AG10803 (cell line): ENCODE results near the gene CEP95.

ENCODE experiments used
- DNase-seq: peaks from one replicate; pipeline ENCODE4 v3.0.0; 2010; ENCODE audit warnings: low read depth
- H3K4me3 ChIP-seq: 2 replicates; pipeline ENCODE4 v1.5.1; 2011; ENCODE audit warnings: mild to moderate bottlenecking, low read length, control low read depth
- TF ChIP-seq, protein P1 (sequence below): conservative IDR thresholded peaks from 2 replicates; pipeline ENCODE4 v1.5.1; 2011; ENCODE audit warnings: mild to moderate bottlenecking, low read length, control low read depth, inconsistent platforms

CEP95 gene

DNA sequence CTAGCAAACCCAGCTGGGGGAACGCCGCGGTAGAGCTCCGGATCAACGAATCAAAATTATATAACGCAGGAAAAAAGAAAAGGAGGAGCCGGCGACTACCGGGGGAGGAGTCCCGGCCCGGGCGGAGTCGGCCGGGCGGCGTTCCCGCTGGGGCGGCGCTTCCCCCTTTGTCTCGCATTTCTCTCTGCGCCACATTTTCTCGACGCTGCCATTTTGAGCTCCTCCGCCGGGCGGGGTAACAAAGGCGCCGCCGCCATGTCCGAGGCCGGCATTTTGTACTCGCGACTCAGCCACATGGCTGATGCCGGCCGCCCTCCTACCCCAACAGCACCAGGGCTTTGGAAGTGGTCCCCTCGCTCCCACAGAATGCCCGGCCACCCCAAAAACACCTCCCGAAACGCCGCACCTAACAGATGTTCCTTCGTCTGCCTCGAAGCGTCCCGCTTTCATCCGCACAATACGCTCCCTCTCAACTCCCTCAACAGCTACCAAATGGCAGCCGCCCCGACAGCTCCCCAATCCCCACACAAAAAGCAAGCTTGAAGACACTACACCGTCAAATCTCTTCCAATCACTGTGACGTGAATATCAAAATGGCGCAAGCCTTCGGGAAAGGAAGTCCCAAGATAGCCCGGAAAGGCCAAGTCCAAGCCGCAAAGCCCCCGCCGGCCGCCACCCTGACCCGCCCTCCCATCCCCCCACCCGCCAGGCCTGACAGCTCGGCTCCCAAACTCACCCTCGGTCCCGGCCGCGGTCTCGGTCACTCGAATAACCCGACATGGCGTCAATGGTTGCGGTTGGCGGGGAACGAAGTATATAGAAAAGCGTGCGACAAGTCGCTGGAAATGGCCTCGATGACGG is 1.2 kb upstream of the CEP95 start:
- TF ChIP-seq, protein P1, sequence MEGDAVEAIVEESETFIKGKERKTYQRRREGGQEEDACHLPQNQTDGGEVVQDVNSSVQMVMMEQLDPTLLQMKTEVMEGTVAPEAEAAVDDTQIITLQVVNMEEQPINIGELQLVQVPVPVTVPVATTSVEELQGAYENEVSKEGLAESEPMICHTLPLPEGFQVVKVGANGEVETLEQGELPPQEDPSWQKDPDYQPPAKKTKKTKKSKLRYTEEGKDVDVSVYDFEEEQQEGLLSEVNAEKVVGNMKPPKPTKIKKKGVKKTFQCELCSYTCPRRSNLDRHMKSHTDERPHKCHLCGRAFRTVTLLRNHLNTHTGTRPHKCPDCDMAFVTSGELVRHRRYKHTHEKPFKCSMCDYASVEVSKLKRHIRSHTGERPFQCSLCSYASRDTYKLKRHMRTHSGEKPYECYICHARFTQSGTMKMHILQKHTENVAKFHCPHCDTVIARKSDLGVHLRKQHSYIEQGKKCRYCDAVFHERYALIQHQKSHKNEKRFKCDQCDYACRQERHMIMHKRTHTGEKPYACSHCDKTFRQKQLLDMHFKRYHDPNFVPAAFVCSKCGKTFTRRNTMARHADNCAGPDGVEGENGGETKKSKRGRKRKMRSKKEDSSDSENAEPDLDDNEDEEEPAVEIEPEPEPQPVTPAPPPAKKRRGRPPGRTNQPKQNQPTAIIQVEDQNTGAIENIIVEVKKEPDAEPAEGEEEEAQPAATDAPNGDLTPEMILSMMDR, result no peak
- H3K4me3 ChIP-seq, result peak overlapping the region; percentile 96
- DNase-seq, result peak; percentile 90

DNA sequence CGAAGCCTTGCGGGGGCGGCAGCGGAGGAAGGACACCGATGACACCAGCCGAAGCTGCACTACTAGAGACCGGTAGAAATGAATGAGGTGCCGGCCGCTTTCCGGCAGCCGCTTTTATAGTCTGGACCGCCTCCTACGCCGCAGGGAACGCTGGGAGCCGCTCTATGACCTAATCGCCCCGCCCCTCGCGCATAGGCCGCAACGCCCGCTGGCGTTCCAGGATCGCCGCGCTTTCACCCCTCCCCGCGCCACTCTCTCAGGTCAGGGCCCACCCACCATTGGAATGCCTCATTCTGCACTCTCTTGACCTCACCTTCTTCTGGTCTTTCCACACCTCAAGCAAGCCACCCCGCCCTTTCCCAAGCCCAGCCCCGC is 589 bp upstream of the CEP95 start, which contains the start of gene DDX5:
TSS of gene DDX5 (minus strand) at position 89 of the 375 bp plus-strand sequence. CDS start 170 bp downstream, outside the sequence.
- TF ChIP-seq, protein P1, result no peak
- H3K4me3 ChIP-seq, result peak within 1 kb of the TSS; percentile 96
- DNase-seq, result peak; percentile 97

DNA sequence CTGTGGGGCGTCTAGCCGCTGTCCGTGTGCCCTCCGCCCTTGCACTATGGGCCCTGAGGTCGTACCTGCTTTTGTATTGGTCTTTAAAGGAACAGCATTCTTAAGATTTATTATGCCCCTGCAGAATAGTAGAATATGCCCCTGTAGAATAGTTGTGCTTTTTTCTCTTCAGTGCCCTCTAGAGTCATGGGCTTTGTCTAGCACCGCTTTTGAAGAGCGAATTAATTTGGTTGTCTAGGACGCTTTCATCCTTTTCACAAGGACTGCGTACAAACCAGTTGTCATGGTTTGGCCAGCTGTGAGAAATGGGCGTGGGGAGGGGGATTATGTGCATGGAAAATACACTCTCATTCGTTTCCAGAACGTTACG is 621 bp downstream of the CEP95 start:
- TF ChIP-seq, protein P1, result peak; percentile 69
- H3K4me3 ChIP-seq, result peak overlapping the region; percentile 96
- DNase-seq, result peak; percentile 71

DNA sequence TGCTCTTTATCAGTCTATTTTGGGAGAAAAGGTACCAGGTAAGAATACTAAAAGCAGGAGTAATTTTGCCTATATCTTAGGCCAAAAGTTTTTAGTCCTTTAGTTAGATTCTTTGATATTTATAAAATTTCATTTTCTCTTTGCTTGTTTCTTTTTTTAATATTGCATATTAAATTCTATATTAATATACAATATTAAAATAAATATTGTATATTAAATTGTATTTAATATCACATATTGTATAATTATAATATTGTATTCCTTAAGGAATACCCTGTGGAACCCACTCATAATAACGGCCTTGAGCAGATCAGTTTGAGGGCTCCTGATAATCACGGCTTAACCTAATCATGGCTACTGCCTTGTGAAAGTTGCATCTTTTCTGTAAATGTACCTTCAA is 1.9 kb downstream of the CEP95 start:
- H3K4me3 ChIP-seq, result peak overlapping the region; percentile 96; the same call in 1 of the 2 replicates
- no peak for DNase-seq
- TF ChIP-seq, protein P1, result no peak

DNA sequence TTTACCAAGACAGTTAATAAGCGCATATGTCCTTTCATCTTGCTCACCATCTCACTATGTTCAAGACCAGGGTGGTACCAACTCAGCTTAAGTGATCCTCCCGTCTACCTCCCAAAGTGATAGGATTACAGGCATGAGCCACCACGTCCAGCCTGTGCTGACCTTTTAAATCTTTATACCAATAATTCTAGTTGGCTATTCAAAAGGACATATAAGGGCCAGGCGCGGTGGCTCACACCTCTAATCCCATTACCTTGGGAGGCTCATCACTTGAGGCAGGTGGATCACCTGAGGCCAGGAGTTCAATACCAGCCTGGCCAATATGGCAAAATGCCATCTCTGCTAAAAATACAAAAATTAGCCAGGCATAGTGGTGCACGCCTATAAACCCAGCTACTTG is 2.4 kb downstream of the CEP95 start:
- no peak overlapping the region; the same call in 1 of the 2 replicates for H3K4me3 ChIP-seq
- DNase-seq, result no peak
- TF ChIP-seq, protein P1, result no peak

DNA sequence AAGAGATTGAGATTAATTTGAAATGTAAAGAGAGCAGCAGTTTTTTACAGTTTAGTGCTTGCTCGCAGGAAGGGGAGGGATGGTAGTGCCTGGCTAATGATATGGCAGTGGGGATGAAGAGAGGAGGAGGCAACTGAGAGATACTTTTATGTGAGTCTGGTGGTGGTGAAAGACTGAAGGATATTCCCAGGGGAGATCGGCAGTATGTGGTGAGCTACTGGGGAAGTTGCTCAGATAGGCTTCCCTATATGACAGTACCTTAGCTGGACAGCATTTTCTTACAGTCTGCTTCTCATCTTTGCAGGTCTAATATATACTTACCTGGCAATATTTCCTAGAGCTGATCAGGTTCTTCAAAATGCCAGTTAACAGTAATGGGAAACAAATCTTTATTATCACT is 8.6 kb downstream of the CEP95 start:
- H3K4me3 ChIP-seq, result no peak overlapping the region
- no peak for DNase-seq
- TF ChIP-seq, protein P1, result no peak

DNA sequence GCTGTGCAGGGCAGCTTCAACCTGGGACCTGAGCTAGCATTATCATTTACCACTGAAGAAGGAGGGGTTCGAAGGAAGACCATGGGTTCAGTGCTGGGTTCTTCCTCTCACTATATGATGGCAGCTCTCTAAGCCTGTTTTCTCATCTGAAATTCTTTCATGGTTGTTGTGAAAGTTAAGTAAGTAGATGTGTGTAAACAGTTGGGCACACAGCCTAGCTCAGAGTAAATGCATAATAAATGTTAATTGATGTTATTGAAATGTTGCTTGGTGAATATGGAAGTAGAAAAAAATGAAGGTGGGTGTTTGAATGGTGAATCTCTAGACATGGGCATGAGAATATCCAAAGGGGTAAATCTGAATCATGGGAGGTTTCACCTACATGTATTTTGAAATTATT is 9.1 kb downstream of the CEP95 start:
- no peak for DNase-seq
- H3K4me3 ChIP-seq, result no peak overlapping the region
- TF ChIP-seq, protein P1, result no peak
